ENCODE data around the gene ADCYAP1R1.

Gene ADCYAP1R1

GRCh38 chr7:31051598-31052486, at the start of gene ADCYAP1R1:
Gene ADCYAP1R1, plus strand, starts transcription at chr7:31052308. Its CDS starts 10,957 bp downstream, at chr7:31063265.
- ChIA-PET POLR2A (interaction anchor here (0.8 kb wide), 1 partner anchor 11 kb away, joined by 3 read pairs; no protein-coding TSS in a partner anchor), CTCF (no interaction called here)
- peak; percentile 78 for DNase-seq (ENCODE audit: extremely low spot score)
- TF ChIP-seq SUZ12 (IDR thresholded peaks at IDR 0.05) (no peak), CTBP1 (IDR thresholded peaks at IDR 0.05; ENCODE audit: borderline replicate concordance) (no peak), BHLHE40 (IDR thresholded peaks at IDR 0.05; ENCODE audit: borderline replicate concordance) (no peak), FOXK2 (IDR thresholded peaks at IDR 0.05) (no peak), ELF4 (IDR thresholded peaks at IDR 0.05) (no peak), FOXM1 (IDR thresholded peaks at IDR 0.05; ENCODE audit: borderline replicate concordance) (no peak), HDGF (IDR thresholded peaks at IDR 0.05; ENCODE audit: borderline replicate concordance) (no peak), NFRKB (IDR thresholded peaks at IDR 0.05) (no peak), L3MBTL2 (conservative IDR thresholded peaks at IDR 0.05) (no peak), LEF1 (IDR thresholded peaks at IDR 0.05; ENCODE audit: borderline replicate concordance) (no peak), PKNOX1 (IDR thresholded peaks at IDR 0.05) (no peak), SP1 (IDR thresholded peaks at IDR 0.05) (no peak), TARDBP (IDR thresholded peaks at IDR 0.05) (no peak), ZNF384 (IDR thresholded peaks at IDR 0.05) (no peak), FOXA1 (IDR thresholded peaks at IDR 0.05) (no peak), ARNT (IDR thresholded peaks at IDR 0.05) (no peak)

- CTCF ChIA-PET, result interaction anchor here (1.3 to 1.7 kb wide), 2 partner anchors 20 to 119 kb away, joined by 3 to 5 read pairs; no protein-coding TSS in a partner anchor
- TF ChIP-seq FOXA1 (IDR thresholded peaks at IDR 0.05) (no peak), TARDBP (IDR thresholded peaks at IDR 0.05) (no peak), ARNT (IDR thresholded peaks at IDR 0.05) (no peak)
- POLR2A ChIA-PET, result no interaction called here
- no peak for DNase-seq (ENCODE audit: extremely low spot score)
Observed at GRCh38 chr7:31003097-31003496, 49.0 kb upstream of the ADCYAP1R1 start.

GRCh38 chr7:31003721-31004120, 48.4 kb upstream of the ADCYAP1R1 start:
- DNase-seq (ENCODE audit: extremely low spot score), result no peak
- TF ChIP-seq ZNF384 (IDR thresholded peaks at IDR 0.05) (no peak), L3MBTL2 (conservative IDR thresholded peaks at IDR 0.05) (no peak), NFRKB (IDR thresholded peaks at IDR 0.05) (no peak), FOXM1 (IDR thresholded peaks at IDR 0.05; ENCODE audit: borderline replicate concordance) (no peak), PKNOX1 (IDR thresholded peaks at IDR 0.05) (no peak), SP1 (IDR thresholded peaks at IDR 0.05) (no peak), CTBP1 (IDR thresholded peaks at IDR 0.05; ENCODE audit: borderline replicate concordance) (no peak), SUZ12 (IDR thresholded peaks at IDR 0.05) (no peak), ELF4 (IDR thresholded peaks at IDR 0.05) (no peak), FOXK2 (IDR thresholded peaks at IDR 0.05) (no peak), TARDBP (IDR thresholded peaks at IDR 0.05) (no peak), LEF1 (IDR thresholded peaks at IDR 0.05; ENCODE audit: borderline replicate concordance) (no peak), BHLHE40 (IDR thresholded peaks at IDR 0.05; ENCODE audit: borderline replicate concordance) (no peak), ARNT (IDR thresholded peaks at IDR 0.05) (no peak), FOXA1 (IDR thresholded peaks at IDR 0.05) (no peak), HDGF (IDR thresholded peaks at IDR 0.05; ENCODE audit: borderline replicate concordance) (no peak)
- CTCF ChIA-PET, result interaction anchor here (1.3 to 1.7 kb wide), 2 partner anchors 20 to 119 kb away, joined by 3 to 5 read pairs; no protein-coding TSS in a partner anchor
- POLR2A ChIA-PET, result interaction anchor here (0.6 kb wide), 1 partner anchor 746 kb away, joined by 3 read pairs; no protein-coding TSS in a partner anchor

GRCh38 chr7:31004393-31004792, 47.7 kb upstream of the ADCYAP1R1 start:
- no peak for TF ChIP-seq FOXA1 (IDR thresholded peaks at IDR 0.05)
- no peak for TF ChIP-seq L3MBTL2 (conservative IDR thresholded peaks at IDR 0.05)
- TF ChIP-seq BHLHE40 (IDR thresholded peaks at IDR 0.05; ENCODE audit: borderline replicate concordance), result no peak
- TF ChIP-seq LEF1 (IDR thresholded peaks at IDR 0.05; ENCODE audit: borderline replicate concordance), result no peak
- no peak for TF ChIP-seq NFRKB (IDR thresholded peaks at IDR 0.05)
- no peak for TF ChIP-seq CTBP1 (IDR thresholded peaks at IDR 0.05; ENCODE audit: borderline replicate concordance)
- no peak for TF ChIP-seq SUZ12 (IDR thresholded peaks at IDR 0.05)
- TF ChIP-seq ELF4 (IDR thresholded peaks at IDR 0.05), result no peak
- no peak for TF ChIP-seq HDGF (IDR thresholded peaks at IDR 0.05; ENCODE audit: borderline replicate concordance)
- TF ChIP-seq TARDBP (IDR thresholded peaks at IDR 0.05), result no peak
- no peak for TF ChIP-seq FOXM1 (IDR thresholded peaks at IDR 0.05; ENCODE audit: borderline replicate concordance)
- no peak for TF ChIP-seq SP1 (IDR thresholded peaks at IDR 0.05)
- TF ChIP-seq ZNF384 (IDR thresholded peaks at IDR 0.05), result no peak
- TF ChIP-seq ARNT (IDR thresholded peaks at IDR 0.05), result no peak
- TF ChIP-seq FOXK2 (IDR thresholded peaks at IDR 0.05), result no peak
- TF ChIP-seq PKNOX1 (IDR thresholded peaks at IDR 0.05), result no peak
- CTCF ChIA-PET, result interaction anchor here (1.3 to 1.7 kb wide), 2 partner anchors 21 to 118 kb away, joined by 3 to 5 read pairs; no protein-coding TSS in a partner anchor
- no peak for DNase-seq (ENCODE audit: extremely low spot score)
- POLR2A ChIA-PET, result interaction anchor here (0.6 kb wide), 1 partner anchor 745 kb away, joined by 3 read pairs; no protein-coding TSS in a partner anchor

GRCh38 chr7:31006857-31007256, 45.3 kb upstream of the ADCYAP1R1 start:
- POLR2A ChIA-PET, result no interaction called here
- CTCF ChIA-PET, result interaction anchor here (0.7 kb wide), 1 partner anchor 116 kb away, joined by 4 read pairs; no protein-coding TSS in a partner anchor
- DNase-seq (ENCODE audit: extremely low spot score), result no peak

More at GRCh38 chr7:31006857-31007256, 45.3 kb upstream of the ADCYAP1R1 start:
- TF ChIP-seq FOXA1 (IDR thresholded peaks at IDR 0.05) (no peak), FOXM1 (IDR thresholded peaks at IDR 0.05; ENCODE audit: borderline replicate concordance) (no peak), FOXK2 (IDR thresholded peaks at IDR 0.05) (no peak), ARNT (IDR thresholded peaks at IDR 0.05) (no peak), L3MBTL2 (conservative IDR thresholded peaks at IDR 0.05) (no peak), ZNF384 (IDR thresholded peaks at IDR 0.05) (no peak)
